DND-41 (cell line): ENCODE data around the gene ATP5F1D.

Source experiments
- ATAC-seq: fragments of 200-7000 bp; cut with Tn5 transposase; 3 replicates; pipeline ENCODE4 v1.9.1; 2021; ENCODE audit warnings: low read depth; ENCODE audit not compliant: insufficient read depth
- DNase-seq: peaks from one replicate; pipeline ENCODE4 v3.0.0-alpha.2; 2020
- H2AFZ ChIP-seq: 2 replicates; pipeline ENCODE4 v1.6.0; 2012; ENCODE audit warnings: low read depth, low read length
- H3K27ac ChIP-seq: 2 replicates; pipeline ENCODE4 v1.5.1; 2012; ENCODE audit warnings: low read length, inconsistent platforms
- H3K27me3 ChIP-seq: fragments of 200-600 bp; sonication (generic); 2 replicates; pipeline ENCODE4 v1.6.0; 2012; ENCODE audit warnings: low read length, mild to moderate bottlenecking, inconsistent platforms; ENCODE audit not compliant: insufficient read depth, poor library complexity
- H3K36me3 ChIP-seq: 2 replicates; pipeline ENCODE4 v1.5.1; 2012; ENCODE audit warnings: low read length, inconsistent platforms; ENCODE audit not compliant: insufficient read depth
- H3K4me1 ChIP-seq: 2 replicates; pipeline ENCODE4 v1.5.1; 2012; ENCODE audit warnings: mild to moderate bottlenecking, low read length; ENCODE audit not compliant: insufficient read depth
- H3K4me2 ChIP-seq: 2 replicates; pipeline ENCODE4 v1.6.0; 2012; ENCODE audit warnings: mild to moderate bottlenecking, moderate library complexity, low read length, inconsistent platforms; ENCODE audit not compliant: insufficient read depth
- H3K4me3 ChIP-seq, 2 experiments: fragments of 200-600 bp in 1 of 2; shearing (Covaris generic) in 1 of 2; 2 replicates each; pipeline ENCODE4 v1.5.1; 2012 to 2016; ENCODE audit warnings: inconsistent platforms in 2 of 2, low read length in 2 of 2, mild to moderate bottlenecking in 2 of 2, low read depth in 1 of 2, moderate library complexity in 1 of 2
- H3K79me2 ChIP-seq: 2 replicates; pipeline ENCODE4 v1.6.0; 2012; ENCODE audit warnings: low read length, inconsistent platforms; ENCODE audit not compliant: insufficient read depth
- H3K9ac ChIP-seq: 2 replicates; pipeline ENCODE4 v1.6.0; 2012; ENCODE audit warnings: low read depth, mild to moderate bottlenecking, inconsistent platforms, low read length, moderate library complexity
- H3K9me3 ChIP-seq: 2 replicates; pipeline ENCODE4 v1.5.1; 2012; ENCODE audit warnings: low read length, moderate library complexity, mild to moderate bottlenecking, inconsistent platforms; ENCODE audit not compliant: insufficient read depth, severe bottlenecking
- H4K20me1 ChIP-seq: 2 replicates; pipeline ENCODE4 v1.6.0; 2012; ENCODE audit warnings: low read length; ENCODE audit not compliant: insufficient read depth
- CTCF ChIP-seq: IDR thresholded peaks from 2 replicates; pipeline ENCODE4 v1.5.1; 2012; ENCODE audit warnings: borderline replicate concordance, low read length, moderate library complexity, mild to moderate bottlenecking; ENCODE audit not compliant: poor library complexity, severe bottlenecking; ENCODE audit errors: extremely low read depth
- EZH2 ChIP-seq: IDR thresholded peaks from 3 replicates; pipeline ENCODE4 v1.6.1; 2012; ENCODE audit warnings: borderline replicate concordance, low read depth, mild to moderate bottlenecking, moderate library complexity, low read length, inconsistent platforms; ENCODE audit not compliant: severe bottlenecking

Gene ATP5F1D

GRCh38 chr19:1269478-1270212, 28.1 kb downstream of the ATP5F1D start:
- H3K79me2 ChIP-seq: peaks cover 54% of the 10 kb centered on the region
- H3K27ac ChIP-seq: peak overlapping the region; percentile 92
- H3K27me3 ChIP-seq: peaks cover 4% of the 10 kb centered on the region
- H3K4me1 ChIP-seq: peaks cover 73% of the 10 kb centered on the region
- peak overlapping the region; percentile 83 for H3K4me2 ChIP-seq
- H3K9ac ChIP-seq: peak overlapping the region; percentile 90
- TF ChIP-seq EZH2: no peak
- no peak for TF ChIP-seq CTCF
- DNase-seq (peak; percentile 89), ATAC-seq (peak; percentile 43)
- H3K4me3 ChIP-seq: peak overlapping the region; percentile 79 to 95; a peak in 3 of 4 replicates
- H4K20me1 ChIP-seq: peaks cover 51% of the 10 kb centered on the region
- no peaks in the 10 kb centered on the region for H3K9me3 ChIP-seq
- peaks cover 51% of the 10 kb centered on the region for H3K36me3 ChIP-seq
- no peak overlapping the region for H2AFZ ChIP-seq

DNA sequence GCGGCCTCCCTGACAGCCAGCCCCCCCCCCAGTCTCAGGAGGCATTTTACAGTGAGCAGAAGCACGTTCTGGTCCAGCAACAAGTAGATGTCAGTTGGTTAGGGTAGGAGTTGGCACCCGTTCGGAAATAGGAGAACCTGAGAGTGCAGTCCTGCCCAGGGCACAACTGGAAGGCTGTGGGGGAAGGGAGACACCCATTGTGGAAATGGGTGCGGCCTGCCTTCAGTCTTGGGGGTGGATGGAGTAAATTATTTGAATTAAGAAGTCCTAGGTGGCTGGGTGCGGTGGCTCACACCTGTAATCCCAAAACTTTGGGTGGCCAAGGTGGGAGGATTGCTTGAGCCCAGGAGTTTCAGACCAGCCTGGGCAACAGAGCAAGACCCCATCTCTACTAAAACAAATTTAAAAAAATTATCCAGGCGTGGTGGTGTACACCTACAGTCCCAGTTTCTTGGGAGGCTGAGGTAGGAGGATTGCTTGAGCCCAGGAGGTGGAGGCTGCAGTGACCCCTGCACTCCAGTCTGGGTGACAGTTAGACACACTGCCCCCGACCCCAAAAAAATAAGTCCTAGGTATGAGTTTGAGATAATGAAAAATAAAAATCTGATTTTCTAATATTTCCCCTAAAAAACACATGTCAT, 28.8 kb downstream of the ATP5F1D start:
- Histone ChIP-seq H3K27me3 (peaks cover 4% of the 10 kb centered on the region), H2AFZ (no peak overlapping the region), H3K4me2 (peak overlapping the region; percentile 83), H4K20me1 (peaks cover 56% of the 10 kb centered on the region), H3K79me2 (peaks cover 56% of the 10 kb centered on the region), H3K9me3 (no peaks in the 10 kb centered on the region), H3K9ac (peak overlapping the region; percentile 90), H3K4me3 (peak overlapping the region; percentile 79 to 95; a peak in 3 of 4 replicates), H3K4me1 (peaks cover 79% of the 10 kb centered on the region), H3K36me3 (peaks cover 57% of the 10 kb centered on the region), H3K27ac (peak overlapping the region; percentile 92)
- ATAC-seq: no peak
- no peak for TF ChIP-seq EZH2
- no peak for TF ChIP-seq CTCF
- peak; percentile 38 for DNase-seq

DNA sequence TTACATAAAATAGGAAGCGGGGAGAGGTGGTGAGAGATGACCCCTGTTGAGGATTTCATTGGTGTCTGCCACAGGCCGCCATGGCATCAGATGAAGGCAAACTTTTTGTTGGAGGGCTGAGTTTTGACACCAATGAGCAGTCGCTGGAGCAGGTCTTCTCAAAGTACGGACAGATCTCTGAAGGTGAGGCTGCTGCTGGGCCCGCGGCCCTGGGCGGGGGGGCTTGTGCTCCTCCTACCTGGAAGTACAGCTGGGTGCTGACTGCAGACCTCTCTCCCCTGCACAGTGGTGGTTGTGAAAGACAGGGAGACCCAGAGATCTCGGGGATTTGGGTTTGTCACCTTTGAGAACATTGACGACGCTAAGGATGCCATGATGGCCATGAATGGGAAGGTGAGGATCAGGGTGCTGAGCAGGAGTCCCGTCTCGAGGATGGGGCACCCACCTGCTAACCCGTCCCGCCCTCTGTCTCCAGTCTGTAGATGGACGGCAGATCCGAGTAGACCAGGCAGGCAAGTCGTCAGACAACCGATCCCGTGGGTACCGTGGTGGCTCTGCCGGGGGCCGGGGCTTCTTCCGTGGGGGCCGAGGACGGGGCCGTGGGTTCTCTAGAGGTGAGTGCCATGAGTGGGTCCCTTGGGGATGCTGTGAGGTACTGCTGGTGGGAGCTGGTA, 29.4 kb downstream of the ATP5F1D start:
- H3K9me3 ChIP-seq: no peaks in the 10 kb centered on the region
- H4K20me1 ChIP-seq: peaks cover 57% of the 10 kb centered on the region
- peak overlapping the region in 1 of 2 experiments; percentile 95; a peak in 2 of 4 replicates for H3K4me3 ChIP-seq
- peaks cover 4% of the 10 kb centered on the region for H3K27me3 ChIP-seq
- H3K4me1 ChIP-seq: peaks cover 80% of the 10 kb centered on the region
- ATAC-seq: no peak
- H3K79me2 ChIP-seq: peaks cover 58% of the 10 kb centered on the region
- H3K36me3 ChIP-seq: peaks cover 57% of the 10 kb centered on the region
- peak overlapping the region; percentile 92 for H3K27ac ChIP-seq
- H3K9ac ChIP-seq: peak overlapping the region; percentile 90
- H2AFZ ChIP-seq: no peak overlapping the region
- H3K4me2 ChIP-seq: peak overlapping the region; percentile 83
- no peak for DNase-seq
- TF ChIP-seq EZH2 (no peak), CTCF (no peak)
